Measurements from ENCODE around the gene ATP13A2.
"Not testable (repeated sequence)": the region's sequence is repeated elsewhere in the genome, so short reads cannot be mapped to it uniquely, and the experiment has no call there.

Gene ATP13A2

DNA sequence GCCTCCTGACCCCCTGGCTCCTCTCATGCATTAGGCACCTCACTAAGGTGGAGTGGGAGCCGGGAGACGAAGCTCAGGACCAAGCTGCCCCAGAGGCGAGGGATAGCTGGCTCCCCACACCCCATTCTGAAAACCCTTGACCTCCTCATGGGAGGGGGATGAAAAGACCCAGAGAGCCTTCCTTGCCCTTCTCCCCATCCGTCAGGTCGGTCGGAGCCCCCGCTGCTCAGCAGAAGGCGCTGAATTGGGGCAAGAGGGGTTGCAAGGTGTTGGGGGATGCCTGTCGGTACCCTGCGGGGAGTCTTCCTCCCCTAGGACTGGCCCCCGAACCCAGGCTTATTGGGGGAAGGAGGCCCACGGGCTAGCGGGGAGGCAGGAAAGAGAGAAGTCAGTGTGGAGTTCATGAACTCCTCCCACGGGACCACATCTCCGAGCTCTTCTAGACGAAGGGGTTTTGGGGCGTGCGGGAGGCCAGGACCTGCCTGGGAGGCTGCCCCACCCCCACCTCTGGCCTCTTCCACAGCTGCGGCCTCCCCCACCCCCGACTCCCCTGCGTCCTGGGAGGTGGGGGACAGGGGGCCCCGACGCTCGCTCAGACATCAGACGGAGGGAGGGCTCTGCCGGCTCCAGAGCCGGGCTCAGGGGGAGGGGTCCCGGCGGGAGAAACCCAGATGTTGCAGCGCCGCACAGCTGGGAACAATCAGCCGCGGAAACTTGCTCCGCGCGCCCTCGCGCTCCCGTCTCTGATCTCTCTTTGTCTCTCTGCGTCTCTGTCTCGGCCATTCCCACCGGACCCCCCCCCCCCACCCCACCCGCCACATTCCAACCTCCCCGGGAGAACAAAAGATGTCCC is 32.0 kb downstream of the ATP13A2 start:
- DNase-seq (ENCODE audit: low spot score) = no peak

DNA sequence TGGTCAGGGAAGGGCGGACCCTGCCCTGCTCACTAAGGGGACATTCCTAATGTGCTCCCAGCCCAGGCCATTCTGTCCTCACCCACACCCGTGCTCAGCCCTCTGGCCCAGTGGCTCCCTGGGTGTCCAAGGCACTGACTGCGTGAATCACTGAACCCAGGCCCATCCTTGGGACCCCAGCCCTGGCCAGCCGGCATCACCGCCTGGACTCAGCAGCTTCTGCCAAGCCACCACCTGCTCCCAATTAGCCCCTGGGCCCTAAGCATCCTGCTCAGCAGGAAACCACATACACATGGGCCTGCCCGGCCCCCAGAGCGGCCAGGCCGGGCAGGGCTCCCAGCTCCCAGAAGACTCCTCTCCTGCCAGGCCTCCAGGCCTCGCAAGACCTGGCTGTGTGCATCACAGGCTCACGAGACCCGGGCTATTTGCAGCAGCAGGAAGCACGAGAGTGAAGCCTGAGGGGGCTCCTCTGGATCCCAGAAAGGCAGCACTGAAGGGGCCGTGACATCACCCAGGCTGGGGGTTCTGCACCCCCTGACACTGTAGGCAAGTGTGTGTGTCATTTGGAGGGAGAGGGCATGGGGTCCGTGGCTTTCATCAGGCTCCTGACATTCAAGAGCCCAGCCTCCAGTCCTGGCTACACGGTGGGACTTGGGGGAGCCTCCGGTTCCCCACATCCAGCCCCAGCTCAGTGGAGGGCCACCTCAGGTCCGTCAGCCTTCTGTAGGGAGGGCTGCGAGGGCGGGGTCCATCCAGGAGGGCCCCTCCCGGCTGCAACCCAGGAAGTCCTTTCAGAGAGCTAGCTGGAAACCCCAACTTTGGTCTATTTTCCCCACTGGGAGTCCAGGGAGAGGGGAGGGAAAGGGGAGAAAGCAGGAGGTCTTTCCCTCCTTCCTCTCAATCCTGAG is 32.9 kb downstream of the ATP13A2 start:
- DNase-seq (ENCODE audit: low spot score) = no peak

DNA sequence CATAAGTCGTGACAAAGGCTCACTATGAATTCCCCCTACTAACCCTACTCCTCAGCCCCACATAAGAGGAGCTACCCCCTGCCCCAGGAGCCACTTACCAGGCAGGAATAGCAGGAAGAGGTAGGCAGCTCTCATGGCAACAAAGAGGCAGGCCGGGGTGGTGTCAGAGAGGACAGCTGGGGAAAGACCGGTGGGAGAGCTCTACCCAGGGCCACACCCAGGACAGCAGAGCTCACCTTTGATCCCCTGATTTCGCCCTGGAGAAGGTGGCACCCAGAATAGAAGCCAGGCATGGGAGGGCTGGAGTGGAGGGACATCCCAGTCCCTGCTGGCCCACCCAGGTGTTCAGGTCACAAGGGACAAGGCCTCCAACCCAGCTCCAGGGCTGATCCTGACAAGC is 33.6 kb downstream of the ATP13A2 start:
- no peak for DNase-seq (ENCODE audit: low spot score)

DNA sequence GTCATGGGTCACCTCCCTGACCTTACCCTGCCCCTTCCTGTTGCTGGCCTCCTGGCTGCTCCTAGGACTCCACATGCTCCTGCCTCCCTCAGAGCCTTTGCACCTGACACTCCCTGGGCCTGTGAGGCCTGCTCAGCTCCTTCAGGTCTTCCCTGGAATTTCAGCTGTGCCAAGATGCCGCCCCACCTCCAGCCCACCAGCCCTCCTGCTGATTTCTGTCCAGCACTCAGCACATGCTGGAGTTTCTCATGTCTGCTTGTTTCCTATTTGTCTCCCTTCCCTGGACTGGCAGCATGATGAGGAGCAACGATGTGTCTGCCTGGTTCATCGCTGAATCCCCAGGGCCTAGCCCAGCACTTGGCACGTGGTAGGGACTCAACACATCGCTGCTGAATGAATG is 34.4 kb downstream of the ATP13A2 start:
- no peak for DNase-seq (ENCODE audit: low spot score)

DNA sequence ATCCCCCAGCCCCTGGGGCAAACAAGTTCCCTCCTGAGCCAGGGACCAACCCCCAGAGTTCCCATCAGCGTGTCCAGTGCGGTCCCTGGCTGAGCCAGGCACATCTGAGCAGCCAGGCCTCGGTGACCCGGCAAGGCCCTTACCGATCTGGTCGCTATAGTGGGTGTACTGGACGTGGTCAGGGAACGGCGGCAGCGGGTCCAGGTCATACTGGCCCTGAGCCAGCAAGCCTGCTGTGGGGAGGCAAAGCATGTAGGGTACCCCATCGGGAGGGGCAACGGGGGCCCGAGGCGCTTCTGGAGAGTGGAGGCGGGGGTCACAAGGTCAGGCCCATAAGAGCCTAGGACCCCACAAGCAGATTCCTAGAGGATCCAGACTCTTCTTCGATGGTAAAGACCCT is 34.8 kb downstream of the ATP13A2 start:
- no peak for DNase-seq (ENCODE audit: low spot score)

DNA sequence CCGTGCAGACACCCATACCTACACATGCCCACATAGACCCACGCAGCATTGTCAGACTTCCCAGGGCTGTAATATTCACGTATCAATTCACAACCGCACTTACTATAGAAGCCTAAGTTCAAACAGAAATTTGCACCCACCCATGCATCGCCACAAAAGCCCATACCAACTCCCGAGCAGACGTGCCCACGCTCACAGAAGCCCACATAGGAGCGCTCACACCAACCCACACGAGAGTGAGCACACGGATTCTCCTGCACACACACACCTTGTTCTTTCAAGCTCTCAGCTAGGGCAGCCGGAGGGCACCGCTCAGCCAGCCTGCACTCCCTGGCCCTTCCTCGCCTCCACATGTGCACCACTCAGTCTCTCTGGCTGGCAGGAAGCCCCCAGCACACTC is 35.9 kb downstream of the ATP13A2 start:
- DNase-seq (ENCODE audit: low spot score) = no peak

DNA sequence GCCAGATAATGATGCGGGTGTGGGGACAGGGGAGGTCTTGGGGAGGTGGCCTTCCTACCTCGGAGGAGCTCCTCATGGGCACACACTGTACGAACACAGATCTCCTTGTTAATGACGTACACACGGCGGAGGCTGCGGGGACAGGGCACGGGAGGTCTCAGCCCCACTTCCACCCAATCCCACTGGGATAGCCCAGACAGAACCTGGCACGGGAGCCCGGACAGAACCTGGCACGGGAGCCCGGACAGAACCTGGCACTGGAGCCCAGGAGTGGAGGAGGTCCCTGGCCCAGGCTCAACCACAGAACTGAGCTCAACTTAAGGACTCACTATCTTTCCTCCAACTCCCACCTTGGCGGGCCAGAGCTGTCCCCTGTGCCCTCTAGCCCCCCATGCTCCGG is 36.5 kb downstream of the ATP13A2 start:
- DNase-seq (ENCODE audit: low spot score) = no peak

DNA sequence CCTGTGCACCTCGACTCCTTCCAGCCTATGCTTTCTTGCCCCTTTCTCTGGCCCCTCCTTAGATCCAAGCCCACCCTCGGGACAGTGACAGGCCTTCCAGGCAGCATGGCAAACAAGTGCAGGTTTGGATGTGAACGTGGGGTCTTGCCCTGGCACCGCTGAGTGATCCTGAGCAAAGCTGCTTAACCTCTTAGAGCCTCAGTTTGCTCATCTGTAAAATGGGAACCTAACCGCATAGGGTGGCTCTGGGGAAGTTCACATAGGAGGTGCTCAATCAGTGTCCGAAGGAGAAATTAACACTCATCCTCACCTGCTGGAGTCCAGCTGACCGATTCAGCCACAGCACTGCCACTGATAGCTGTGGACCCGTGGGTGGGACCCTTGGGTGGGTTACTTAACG is 38.5 kb downstream of the ATP13A2 start:
- no peak for DNase-seq (ENCODE audit: low spot score)

DNA sequence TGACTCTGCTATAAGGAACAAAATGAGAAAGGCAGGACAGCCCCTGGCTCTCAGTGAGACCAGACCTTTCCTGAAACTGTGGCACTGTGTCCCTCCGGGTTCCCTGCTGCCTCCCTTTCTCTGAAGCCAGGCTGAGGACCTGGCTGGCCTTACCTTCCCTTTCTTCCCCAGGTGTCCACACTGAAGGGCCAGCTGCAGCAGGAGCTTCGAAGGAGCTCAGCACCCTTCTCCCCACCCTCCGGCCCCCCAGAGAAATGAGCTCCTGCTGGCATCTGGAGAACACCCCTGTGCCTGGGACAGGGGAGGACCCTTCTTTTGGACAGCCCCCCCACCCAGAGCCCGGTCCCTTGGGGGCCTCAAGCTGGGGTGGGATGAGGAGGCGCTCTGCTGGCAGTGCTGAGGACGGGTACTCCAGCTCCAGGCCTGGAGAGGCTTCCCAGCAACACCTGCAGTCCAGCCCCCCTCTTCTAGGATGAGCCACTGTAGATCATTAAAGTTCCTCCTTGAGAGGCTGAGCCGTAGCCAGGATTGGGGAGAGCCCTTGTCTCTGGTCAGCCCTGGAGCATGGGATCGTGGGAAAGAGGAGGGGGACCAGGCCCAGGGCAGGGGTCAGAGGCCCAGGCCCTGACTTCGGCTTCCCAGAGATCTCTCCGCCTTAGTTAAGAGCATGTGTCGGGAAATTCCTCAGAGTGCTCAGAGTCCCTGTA is 39.4 kb downstream of the ATP13A2 start:
- DNase-seq (ENCODE audit: low spot score) = no peak

DNA sequence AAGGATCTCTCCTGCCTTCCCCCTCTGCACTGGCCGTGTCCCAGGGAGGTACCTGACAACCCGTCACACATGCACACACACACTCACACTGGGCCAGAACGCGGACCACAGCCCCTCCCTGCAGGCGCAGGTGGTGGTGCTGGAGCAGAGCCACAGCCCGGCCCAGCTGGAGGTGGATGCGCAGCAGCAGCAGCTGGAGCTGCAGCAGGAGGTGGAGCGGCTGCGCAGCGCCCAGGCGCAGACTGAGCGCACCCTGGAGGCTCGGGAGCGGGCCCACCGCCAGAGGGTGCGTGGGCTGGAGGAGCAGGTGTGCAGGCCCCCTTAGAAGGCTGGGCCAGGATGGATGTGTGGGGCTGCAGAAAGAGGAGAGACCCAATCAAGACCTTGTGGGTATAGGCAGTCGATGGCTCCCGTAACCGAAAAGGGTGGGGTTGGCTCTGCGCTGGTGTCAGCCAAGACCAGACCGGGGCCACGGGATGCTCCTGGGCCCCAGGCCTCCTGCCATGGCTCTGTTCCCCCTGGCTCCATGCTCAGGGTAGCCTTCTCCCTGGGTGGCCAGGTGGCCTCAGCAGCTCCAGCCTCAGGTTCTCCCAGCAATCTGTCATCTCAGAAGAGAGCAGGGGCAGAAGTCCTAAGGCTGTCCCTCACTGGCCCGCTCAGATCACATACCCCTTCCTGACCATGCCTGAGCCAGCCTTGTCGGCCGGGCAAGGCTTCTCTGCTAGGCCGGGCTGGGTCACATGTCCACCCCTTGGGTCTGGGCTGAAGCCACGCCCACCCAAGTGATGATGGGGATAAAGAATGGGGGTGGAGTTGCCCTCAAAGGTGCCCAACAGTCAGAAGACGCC is 40.2 kb downstream of the ATP13A2 start:
- DNase-seq (ENCODE audit: low spot score) = no peak

DNA sequence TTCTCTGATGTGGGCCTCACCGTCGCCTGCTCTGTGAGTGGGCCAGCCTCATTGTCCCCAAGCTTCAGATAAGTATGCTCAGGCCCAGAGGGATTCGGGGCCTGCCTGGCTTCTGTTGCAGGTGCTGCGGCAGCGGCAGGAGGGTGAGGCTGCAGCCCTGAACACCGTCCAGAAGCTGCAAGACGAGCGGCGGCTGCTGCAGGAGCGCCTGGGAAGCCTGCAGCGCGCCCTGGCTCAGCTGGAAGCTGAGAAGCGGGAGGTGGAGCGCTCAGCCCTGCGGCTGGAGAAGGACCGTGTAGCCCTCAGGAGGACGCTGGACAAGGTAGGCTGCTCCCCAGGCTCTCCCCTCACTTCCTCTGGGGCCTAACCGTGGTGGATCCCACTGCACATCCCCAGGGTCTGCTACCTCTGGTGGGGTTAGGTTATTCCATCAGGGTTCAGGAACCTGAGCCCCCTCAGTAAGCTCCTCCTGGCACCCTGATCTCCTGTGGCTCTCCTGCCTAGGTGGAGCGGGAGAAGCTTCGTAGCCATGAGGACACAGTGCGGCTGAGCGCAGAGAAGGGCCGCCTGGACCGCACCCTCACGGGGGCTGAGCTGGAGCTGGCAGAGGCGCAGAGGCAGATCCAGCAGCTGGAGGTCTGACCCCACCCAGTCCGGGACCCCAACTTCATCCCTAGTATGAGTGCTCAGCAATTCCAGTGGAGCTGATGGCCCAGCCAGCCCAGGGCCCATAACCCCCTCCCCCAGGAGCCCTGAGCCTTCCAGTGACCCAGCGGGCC is 41.4 kb downstream of the ATP13A2 start:
- no peak for DNase-seq (ENCODE audit: low spot score)

DNA sequence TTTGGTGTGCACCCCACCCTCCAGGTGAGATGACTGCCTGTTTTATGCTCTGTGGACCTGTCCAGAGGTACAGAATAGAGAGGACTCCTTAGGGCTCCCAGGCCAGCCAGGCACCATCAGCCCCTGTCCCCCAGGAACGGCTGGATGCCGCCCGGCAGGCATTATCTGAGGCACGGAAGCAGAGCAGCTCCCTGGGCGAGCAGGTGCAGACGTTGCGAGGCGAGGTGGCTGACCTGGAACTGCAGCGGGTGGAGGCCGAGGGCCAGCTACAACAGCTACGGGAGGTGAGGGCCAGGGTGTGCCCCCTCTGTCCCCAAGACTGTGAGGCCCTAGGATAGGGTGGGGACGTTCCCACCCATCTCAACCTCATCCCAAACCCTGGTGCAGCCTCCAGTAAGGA is 42.1 kb downstream of the ATP13A2 start:
- DNase-seq (ENCODE audit: low spot score) = no peak

DNA sequence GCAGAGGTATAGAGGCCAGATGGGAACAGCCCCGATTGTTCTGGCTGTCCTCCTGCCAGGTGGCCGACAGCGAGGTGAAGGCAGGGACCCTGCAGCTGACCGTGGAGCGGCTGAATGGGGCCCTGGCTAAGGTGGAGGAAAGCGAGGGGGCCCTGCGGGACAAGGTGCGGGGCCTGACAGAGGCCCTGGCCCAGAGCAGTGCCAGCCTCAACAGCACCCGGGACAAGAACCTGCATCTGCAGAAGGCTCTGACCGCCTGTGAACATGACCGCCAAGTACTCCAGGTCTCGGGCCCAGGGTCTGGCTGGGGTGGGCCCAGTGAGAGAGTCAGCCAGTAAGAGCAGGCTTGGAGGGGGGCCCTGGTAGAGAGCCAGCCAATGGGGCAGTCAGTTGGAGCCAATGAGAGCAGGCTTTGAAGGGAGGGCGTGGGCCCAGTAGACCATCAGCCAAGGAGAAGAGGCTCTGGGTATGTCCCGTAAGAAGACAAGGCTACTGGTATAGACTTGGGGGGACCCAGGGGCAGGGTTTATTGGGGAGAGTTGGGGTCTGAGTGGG is 42.6 kb downstream of the ATP13A2 start:
- DNase-seq (ENCODE audit: low spot score) = no peak

DNA sequence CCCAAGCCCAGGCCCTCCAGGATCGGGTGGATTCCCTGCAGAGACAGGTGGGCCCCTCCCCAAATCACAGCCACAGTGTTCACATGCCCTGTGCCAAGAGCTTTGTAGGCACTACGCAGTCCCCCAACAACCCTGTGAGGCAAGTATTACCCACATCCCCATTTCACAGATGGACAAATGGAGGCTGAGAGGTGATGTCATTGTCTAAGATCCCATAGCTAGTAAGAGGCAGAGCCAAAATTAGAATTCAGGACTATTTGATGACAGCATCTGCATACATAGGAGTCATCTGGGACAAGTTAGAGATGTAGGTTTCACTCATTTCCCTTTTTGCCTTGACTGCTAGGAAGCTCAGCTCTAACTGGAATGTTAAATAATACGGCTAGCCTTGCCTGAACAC is 43.4 kb downstream of the ATP13A2 start:
- no peak for DNase-seq (ENCODE audit: low spot score)

DNA sequence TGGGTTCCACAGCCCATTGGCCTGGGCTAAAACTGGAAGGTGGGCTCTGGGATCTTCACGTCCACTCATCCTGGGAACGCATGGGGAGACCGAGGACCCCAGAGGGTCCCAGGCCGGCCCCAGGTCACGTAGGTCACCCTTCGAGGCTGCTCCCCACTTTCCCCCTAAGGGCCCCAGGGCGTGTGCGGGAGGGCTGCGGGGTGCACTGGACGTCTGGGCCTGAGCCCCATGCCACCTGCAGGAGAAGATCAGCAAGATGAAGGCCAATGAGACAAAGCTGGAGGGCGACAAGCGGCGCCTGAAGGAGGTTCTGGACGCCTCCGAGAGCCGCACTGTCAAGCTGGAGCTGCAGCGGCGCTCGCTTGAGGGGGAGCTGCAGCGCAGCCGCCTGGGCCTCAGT is 43.8 kb downstream of the ATP13A2 start:
- DNase-seq (ENCODE audit: low spot score) = no peak

DNA sequence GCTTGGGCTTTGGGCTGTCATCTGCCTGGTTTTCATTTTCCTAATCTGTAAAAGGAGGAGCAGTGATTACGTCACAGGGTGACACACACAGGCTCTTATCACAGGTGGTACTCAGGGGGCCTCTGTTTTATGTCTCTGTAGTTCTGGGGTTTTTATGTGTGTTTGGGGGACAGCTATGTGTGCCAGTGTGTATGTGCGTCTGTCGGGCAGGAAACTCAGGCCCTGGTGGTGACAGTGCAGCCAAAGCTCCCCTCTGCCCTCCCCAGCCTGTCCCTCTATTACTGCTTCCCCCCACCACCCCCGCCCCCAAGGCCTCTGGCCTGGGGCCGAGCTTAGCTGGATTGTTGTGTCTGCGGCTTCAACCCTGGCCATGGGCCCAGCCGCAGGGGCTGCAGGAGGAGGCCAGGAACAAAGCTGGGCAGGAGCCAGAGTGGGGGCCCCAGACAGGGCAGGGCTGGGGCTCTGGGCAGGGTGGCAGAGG is 44.6 kb downstream of the ATP13A2 start:
- no peak for DNase-seq (ENCODE audit: low spot score)

DNA sequence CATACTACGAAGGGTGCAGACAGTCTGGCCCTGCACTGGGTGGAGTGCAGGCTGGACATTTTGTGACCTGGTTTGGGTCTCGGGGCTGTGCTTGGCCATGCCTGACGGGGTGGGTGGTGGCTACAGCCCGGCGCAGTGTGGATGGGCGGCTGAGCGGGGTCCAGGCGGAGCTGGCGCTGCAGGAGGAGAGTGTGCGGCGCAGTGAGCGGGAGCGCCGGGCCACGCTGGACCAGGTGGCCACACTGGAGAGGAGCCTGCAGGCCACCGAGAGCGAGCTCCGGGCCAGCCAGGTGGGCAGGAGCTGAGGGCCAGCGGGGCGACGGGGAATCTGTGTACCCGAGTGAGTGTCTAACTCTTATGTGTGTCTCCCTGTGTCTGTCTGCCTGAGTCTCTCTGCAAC is 45.4 kb downstream of the ATP13A2 start:
- no peak for DNase-seq (ENCODE audit: low spot score)

DNA sequence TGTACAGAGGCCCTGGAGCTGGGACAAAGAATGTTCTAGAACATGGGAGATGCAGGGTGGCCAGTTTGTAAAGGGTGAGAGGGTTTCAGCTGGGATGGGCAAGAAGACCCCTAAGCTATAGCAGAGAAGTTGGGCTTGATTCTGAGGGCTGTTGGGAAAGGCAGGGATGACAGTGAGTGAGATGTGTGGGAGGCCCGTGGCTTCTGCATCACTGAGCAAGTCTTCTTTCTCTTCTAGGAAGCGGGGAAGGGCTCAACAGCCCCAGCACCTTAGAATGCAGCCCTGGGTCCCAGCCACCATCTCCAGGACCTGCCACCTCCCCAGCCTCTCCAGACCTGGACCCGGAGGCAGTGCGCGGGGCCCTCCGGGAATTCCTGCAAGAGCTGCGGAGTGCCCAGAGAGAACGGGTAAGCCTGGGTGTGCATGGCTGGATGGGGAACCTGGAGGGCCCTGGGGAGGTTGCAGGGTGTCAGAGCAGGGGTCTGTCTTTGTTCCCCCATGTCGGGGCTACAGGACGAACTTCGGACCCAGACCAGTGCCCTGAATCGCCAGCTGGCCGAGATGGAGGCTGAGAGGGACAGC is 46.2 kb downstream of the ATP13A2 start:
- DNase-seq (ENCODE audit: low spot score) = no peak

DNA sequence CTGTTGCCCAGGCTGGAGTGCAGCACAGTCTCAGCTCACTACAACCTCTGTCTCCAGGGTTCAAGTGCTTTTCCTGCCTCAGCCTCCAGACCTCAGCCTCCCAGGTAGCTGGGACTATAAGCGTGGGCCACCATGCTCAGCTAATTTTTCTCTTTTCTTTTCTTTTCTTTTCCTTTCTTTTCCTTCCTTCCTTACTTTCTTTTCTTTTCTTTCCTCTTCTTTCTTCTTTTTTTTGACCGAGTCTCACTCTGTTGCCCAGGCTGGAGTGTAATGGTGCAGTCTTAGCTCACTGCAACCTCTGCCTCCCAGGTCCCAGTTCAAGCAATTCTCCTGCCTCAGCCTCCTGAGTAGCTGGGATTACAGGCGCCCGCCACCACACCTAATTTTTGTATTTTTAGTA is 47.6 kb downstream of the ATP13A2 start:
- not testable (repeated sequence) for DNase-seq (ENCODE audit: low spot score)

All from activated CD4-positive, alpha-beta T cell treated with anti-CD3 and anti-CD28 coated beads, Interleukin-2, Interleukin-4, amounts not matched to agents 100 ng/mL and 50 ng/mL, durations not matched to agents 16 hours and 8 hours (primary cell).